H9 (cell line): ENCODE measurements around the gene FMN1. TPM values are rescaled to one million over a fixed set of nuclear protein-coding genes. Genes with fewer than 3 reads are reported as not detected.

Experiments used
- DNase-seq: peaks from one replicate; pipeline ENCODE4 v3.0.0-alpha.2; 2017
- H2AFZ ChIP-seq: one replicate; pipeline ENCODE4 v1.6.1; 2013; ENCODE audit warnings: mild to moderate bottlenecking, low read length, control low read depth, moderate library complexity
- H2AK5ac ChIP-seq: 2 replicates; pipeline ENCODE4 v1.6.1; 2013; ENCODE audit warnings: low read length, control low read depth, mixed read lengths; ENCODE audit not compliant: insufficient read length
- H2BK120ac ChIP-seq: one replicate; pipeline ENCODE4 v1.6.1; 2013; ENCODE audit warnings: low read depth, mild to moderate bottlenecking, low read length, control low read depth, inconsistent platforms; ENCODE audit not compliant: poor library complexity, severe bottlenecking
- H2BK12ac ChIP-seq: 2 replicates; pipeline ENCODE4 v1.6.1; 2013; ENCODE audit warnings: low read length, control low read depth, mixed read lengths, low read depth; ENCODE audit not compliant: insufficient read length
- H2BK15ac ChIP-seq: 2 replicates; pipeline ENCODE4 v1.6.1; 2013; ENCODE audit warnings: low read depth, low read length, control low read depth
- H2BK20ac ChIP-seq: one replicate; pipeline ENCODE4 v1.6.1; 2013; ENCODE audit warnings: low read depth, mild to moderate bottlenecking, low read length, control low read depth, inconsistent platforms; ENCODE audit not compliant: poor library complexity, severe bottlenecking
- H2BK5ac ChIP-seq: 2 replicates; pipeline ENCODE4 v1.6.1; 2013; ENCODE audit warnings: low read length, control low read depth, mixed read lengths; ENCODE audit not compliant: insufficient read length
- H3K14ac ChIP-seq: 2 replicates; pipeline ENCODE4 v1.6.1; 2013; ENCODE audit warnings: low read length, control low read depth; ENCODE audit not compliant: insufficient read depth
- H3K18ac ChIP-seq: 2 replicates; pipeline ENCODE4 v1.6.1; 2013; ENCODE audit warnings: low read depth, mild to moderate bottlenecking, mixed read lengths, low read length, control low read depth; ENCODE audit not compliant: insufficient read length
- H3K23ac ChIP-seq: 2 replicates; pipeline ENCODE4 v1.6.1; 2013; ENCODE audit warnings: low read length, control low read depth, mixed read lengths, low read depth; ENCODE audit not compliant: insufficient read length
- H3K23me2 ChIP-seq: 2 replicates; pipeline ENCODE4 v1.6.1; 2013; ENCODE audit warnings: low read depth, mild to moderate bottlenecking, mixed read lengths, low read length, control low read depth; ENCODE audit not compliant: insufficient read length, poor library complexity, severe bottlenecking
- H3K27ac ChIP-seq: 2 replicates; pipeline ENCODE4 v1.5.1; 2013; ENCODE audit warnings: low read length, control low read depth, mixed read lengths, low read depth; ENCODE audit not compliant: insufficient read length
- H3K27me3 ChIP-seq: 2 replicates; pipeline ENCODE4 v1.6.1; 2013; ENCODE audit warnings: low read length, control low read depth, inconsistent platforms; ENCODE audit not compliant: insufficient read depth
- H3K4ac ChIP-seq: 2 replicates; pipeline ENCODE4 v1.6.1; 2013; ENCODE audit warnings: low read depth, mild to moderate bottlenecking, control low read depth, inconsistent platforms, low read length, moderate library complexity
- H3K4me1 ChIP-seq: 2 replicates; pipeline ENCODE4 v1.6.1; 2013; ENCODE audit warnings: low read length, control low read depth, inconsistent platforms; ENCODE audit not compliant: insufficient read depth
- H3K4me2 ChIP-seq: 2 replicates; pipeline ENCODE4 v1.6.1; 2013; ENCODE audit warnings: low read length, control low read depth, mixed read lengths; ENCODE audit not compliant: insufficient read length, insufficient read depth
- H3K56ac ChIP-seq: 2 replicates; pipeline ENCODE4 v1.6.1; 2013; ENCODE audit warnings: low read depth, mild to moderate bottlenecking, mixed read lengths, low read length, control low read depth; ENCODE audit not compliant: insufficient read length
- H3K79me1 ChIP-seq: 2 replicates; pipeline ENCODE4 v1.6.1; 2013; ENCODE audit warnings: low read depth, mild to moderate bottlenecking, moderate library complexity, low read length, control low read depth, inconsistent platforms; ENCODE audit not compliant: insufficient read depth, poor library complexity, severe bottlenecking
- H3K79me2 ChIP-seq: 2 replicates; pipeline ENCODE4 v1.6.1; 2013; ENCODE audit warnings: low read length, control low read depth, inconsistent platforms; ENCODE audit not compliant: insufficient read depth
- H3K9ac ChIP-seq: 2 replicates; pipeline ENCODE4 v1.6.1; 2013; ENCODE audit warnings: low read length, control low read depth, mixed read lengths; ENCODE audit not compliant: insufficient read length; ENCODE audit errors: extremely low read depth
- H3K9me3 ChIP-seq: one replicate; pipeline ENCODE4 v1.6.1; 2013; ENCODE audit warnings: low read depth, low read length, inconsistent platforms; ENCODE audit not compliant: control insufficient read depth
- H3T11ph ChIP-seq: one replicate; pipeline ENCODE4 v1.6.1; 2013; ENCODE audit warnings: mild to moderate bottlenecking, low read length, control low read depth, inconsistent platforms
- H4K20me1 ChIP-seq: one replicate; pipeline ENCODE4 v1.6.1; 2013; ENCODE audit not compliant: control insufficient read depth, insufficient read length, insufficient read depth
- H4K5ac ChIP-seq: 2 replicates; pipeline ENCODE4 v1.6.1; 2013; ENCODE audit warnings: low read depth, mild to moderate bottlenecking, mixed read lengths, low read length, control low read depth; ENCODE audit not compliant: insufficient read length
- H4K8ac ChIP-seq: replicated peaks from 2 replicates; pipeline ENCODE4 v1.6.1; 2013; ENCODE audit warnings: low read length, control low read depth, mixed read lengths, low read depth; ENCODE audit not compliant: insufficient read length
- H4K91ac ChIP-seq: 2 replicates; pipeline ENCODE4 v1.6.1; 2013; ENCODE audit warnings: low read depth, mild to moderate bottlenecking, moderate library complexity, mixed read lengths, low read length, control low read depth; ENCODE audit not compliant: insufficient read length
- H3K27ac Mint-ChIP-seq, 3 experiments: 2 replicates in 2 of 3; 3 replicates in 1 of 3; pipeline ENCODE4 v1.8.0; 2020 to 2021; ENCODE audit warnings: mixed read lengths in 3 of 3, mild to moderate bottlenecking in 1 of 3, moderate library complexity in 1 of 3
- H3K27me3 Mint-ChIP-seq: 2 replicates; pipeline ENCODE4 v1.8.0; 2021; ENCODE audit warnings: low read depth, mild to moderate bottlenecking, moderate library complexity, mixed read lengths
- H3K36me3 Mint-ChIP-seq, 3 experiments: 2 replicates in 2 of 3; 3 replicates in 1 of 3; pipeline ENCODE4 v1.8.0; 2020 to 2021; ENCODE audit warnings: low read depth in 3 of 3, mixed read lengths in 3 of 3; ENCODE audit not compliant: insufficient read depth in 1 of 3
- H3K4me1 Mint-ChIP-seq, 2 experiments: 2 replicates each; pipeline ENCODE4 v1.8.0; 2020; ENCODE audit warnings: mixed read lengths in 2 of 2
- H3K4me3 Mint-ChIP-seq, 2 experiments: 2 replicates in 1 of 2; 3 replicates in 1 of 2; pipeline ENCODE4 v1.8.0; 2020 to 2021; ENCODE audit warnings: mild to moderate bottlenecking in 2 of 2, mixed read lengths in 2 of 2, moderate library complexity in 1 of 2
- H3K9me3 Mint-ChIP-seq, 2 experiments: 2 replicates in 1 of 2; 3 replicates in 1 of 2; pipeline ENCODE4 v1.8.0; 2020; ENCODE audit warnings: mild to moderate bottlenecking in 2 of 2, mixed read lengths in 2 of 2, moderate library complexity in 1 of 2
- WGBS: extraction: QIAGEN DNeasy Blood & Tissue Kit; methylation state at CpG from one replicate; pipeline ENCODE4 v1.1.7; 2013; ENCODE audit warnings: missing lambda C conversion rate, low lambda C conversion rate, mixed read lengths; ENCODE audit not compliant: insufficient read length; ENCODE audit errors: extremely low coverage; 5-methylcytosine and 5-hydroxymethylcytosine counted together
- total RNA-seq: library from RNA; stranded (reverse); gene quantifications from 2 replicates; pipeline ENCODE4 v1.2.1, GENCODE V29; 2021
- TF ChIP-seq, protein P1 (sequence below): fragments of 200-600 bp; sonication (generic); conservative IDR thresholded peaks from 3 replicates; pipeline ENCODE4 v1.8.0; 2021; ENCODE audit warnings: antibody characterized with exemption, mild to moderate bottlenecking

FMN1 gene
- total RNA-seq, 1 experiment from 2014 or later, result 1.9 TPM

DNA sequence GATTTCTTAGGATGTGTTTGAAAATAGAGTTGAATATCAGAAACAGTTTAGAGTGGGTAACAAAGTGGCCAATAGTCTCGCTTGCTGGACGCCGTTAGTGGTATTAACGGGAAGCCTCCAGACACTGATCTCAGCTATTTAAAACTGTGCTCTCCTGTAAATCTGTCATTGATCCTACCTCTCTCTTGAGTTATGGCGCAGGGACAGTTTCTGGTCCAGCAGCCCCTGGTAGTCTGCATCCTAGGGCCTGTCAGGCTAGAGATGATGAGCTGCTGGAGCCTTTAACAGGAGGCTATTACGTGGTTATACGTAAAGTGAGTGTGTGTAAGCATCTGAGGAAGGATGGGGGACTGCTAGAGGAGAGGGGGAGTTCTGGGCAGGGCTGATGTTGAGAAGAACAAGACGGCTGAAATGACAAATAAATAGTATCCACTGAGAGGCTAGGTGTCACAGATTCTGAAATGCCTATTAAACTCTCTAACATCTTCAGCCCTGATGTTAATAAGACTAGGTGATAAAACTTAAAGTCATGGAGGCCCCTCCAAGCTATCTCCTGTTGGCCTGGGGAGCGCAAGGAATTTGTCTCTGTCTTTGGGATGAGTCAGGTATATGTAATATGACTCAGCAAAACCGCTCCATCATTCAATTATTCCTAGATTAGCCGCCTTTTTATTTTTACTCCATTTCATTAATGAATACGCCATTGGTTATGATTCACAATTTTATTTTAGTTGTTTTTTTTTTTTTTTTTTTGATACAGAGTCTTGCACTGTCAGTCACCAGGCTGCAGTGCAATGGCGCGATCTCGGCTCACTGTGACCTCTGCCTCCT lies 321.0 kb downstream of the FMN1 start:
- no peak overlapping the region for H3K18ac ChIP-seq
- H2AK5ac ChIP-seq, result no peak overlapping the region
- H3K79me1 ChIP-seq, result no peaks in the 10 kb centered on the region
- Mint-ChIP-seq H3K4me1 (no peaks in the 10 kb centered on the region), H3K9me3 (no peaks in the 10 kb centered on the region), H3K27ac (peak overlapping the region in 1 of 3 experiments; percentile 93; a peak in 1 of 7 replicates), H3K4me3 (no peak overlapping the region), H3K27me3 (no peaks in the 10 kb centered on the region), H3K36me3 (no peaks in the 10 kb centered on the region)
- H3K79me2 ChIP-seq, result no peaks in the 10 kb centered on the region
- no peak overlapping the region for H3K4ac ChIP-seq
- WGBS, result no CpG with 5 or more reads among the region's 15 CpGs
- no peaks in the 10 kb centered on the region for H3K27me3 ChIP-seq
- H3K27ac ChIP-seq, result no peak overlapping the region
- no peak for DNase-seq
- no peak overlapping the region for H2BK20ac ChIP-seq
- H2BK12ac ChIP-seq, result no peak overlapping the region
- no peak overlapping the region for H3K14ac ChIP-seq
- H4K91ac ChIP-seq, result no peak overlapping the region
- H2BK15ac ChIP-seq, result no peak overlapping the region
- no peak overlapping the region for H3K56ac ChIP-seq
- no peaks in the 10 kb centered on the region for H3K9me3 ChIP-seq
- H4K20me1 ChIP-seq, result no peaks in the 10 kb centered on the region
- H3K23me2 ChIP-seq, result no peaks in the 10 kb centered on the region
- TF ChIP-seq, protein P1, sequence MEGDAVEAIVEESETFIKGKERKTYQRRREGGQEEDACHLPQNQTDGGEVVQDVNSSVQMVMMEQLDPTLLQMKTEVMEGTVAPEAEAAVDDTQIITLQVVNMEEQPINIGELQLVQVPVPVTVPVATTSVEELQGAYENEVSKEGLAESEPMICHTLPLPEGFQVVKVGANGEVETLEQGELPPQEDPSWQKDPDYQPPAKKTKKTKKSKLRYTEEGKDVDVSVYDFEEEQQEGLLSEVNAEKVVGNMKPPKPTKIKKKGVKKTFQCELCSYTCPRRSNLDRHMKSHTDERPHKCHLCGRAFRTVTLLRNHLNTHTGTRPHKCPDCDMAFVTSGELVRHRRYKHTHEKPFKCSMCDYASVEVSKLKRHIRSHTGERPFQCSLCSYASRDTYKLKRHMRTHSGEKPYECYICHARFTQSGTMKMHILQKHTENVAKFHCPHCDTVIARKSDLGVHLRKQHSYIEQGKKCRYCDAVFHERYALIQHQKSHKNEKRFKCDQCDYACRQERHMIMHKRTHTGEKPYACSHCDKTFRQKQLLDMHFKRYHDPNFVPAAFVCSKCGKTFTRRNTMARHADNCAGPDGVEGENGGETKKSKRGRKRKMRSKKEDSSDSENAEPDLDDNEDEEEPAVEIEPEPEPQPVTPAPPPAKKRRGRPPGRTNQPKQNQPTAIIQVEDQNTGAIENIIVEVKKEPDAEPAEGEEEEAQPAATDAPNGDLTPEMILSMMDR, result no peak
- H3K23ac ChIP-seq, result no peak overlapping the region
- H2BK5ac ChIP-seq, result no peak overlapping the region
- no peaks in the 10 kb centered on the region for H3K4me1 ChIP-seq
- H4K5ac ChIP-seq, result no peak overlapping the region
- H3K9ac ChIP-seq, result no peak overlapping the region
- no peak overlapping the region for H2AFZ ChIP-seq
- H3K4me2 ChIP-seq, result no peak overlapping the region
- H2BK120ac ChIP-seq, result no peak overlapping the region
- no peak overlapping the region for H4K8ac ChIP-seq
- H3T11ph ChIP-seq, result no peak overlapping the region
